GM23248 (cell line): ENCODE data around the gene TPM4.

Experiments
- EZH2 ChIP-seq: fragments of 200-600 bp; sonication (generic); IDR thresholded peaks from 2 replicates; pipeline ENCODE4 v1.6.1; 2018; ENCODE audit warnings: antibody characterized with exemption, mild to moderate bottlenecking; ENCODE audit not compliant: insufficient read depth, poor library complexity, severe bottlenecking
- EZH2phosphoT487 ChIP-seq: fragments of 200-600 bp; sonication (generic); IDR thresholded peaks from 2 replicates; pipeline ENCODE4 v1.6.1; 2018; ENCODE audit warnings: antibody characterized with exemption, moderate library complexity, mild to moderate bottlenecking, low read depth; ENCODE audit not compliant: insufficient read depth

GRCh38 chr19:16116067-16116466 is 39.8 kb downstream of the TPM4 start:
- TF ChIP-seq EZH2phosphoT487 (no peak), EZH2 (no peak)
